HG02884 (cell line): Measurements from ENCODE around the gene TMEM174.

Experiments
- ATAC-seq: cut with Tn5 transposase; IDR thresholded peaks from one replicate; pipeline ENCODE4 v1.9.1; 2021; ENCODE audit warnings: mild to moderate bottlenecking, moderate library complexity; ENCODE audit not compliant: unreplicated experiment

The TMEM174 gene, protein sequence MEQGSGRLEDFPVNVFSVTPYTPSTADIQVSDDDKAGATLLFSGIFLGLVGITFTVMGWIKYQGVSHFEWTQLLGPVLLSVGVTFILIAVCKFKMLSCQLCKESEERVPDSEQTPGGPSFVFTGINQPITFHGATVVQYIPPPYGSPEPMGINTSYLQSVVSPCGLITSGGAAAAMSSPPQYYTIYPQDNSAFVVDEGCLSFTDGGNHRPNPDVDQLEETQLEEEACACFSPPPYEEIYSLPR

DNA sequence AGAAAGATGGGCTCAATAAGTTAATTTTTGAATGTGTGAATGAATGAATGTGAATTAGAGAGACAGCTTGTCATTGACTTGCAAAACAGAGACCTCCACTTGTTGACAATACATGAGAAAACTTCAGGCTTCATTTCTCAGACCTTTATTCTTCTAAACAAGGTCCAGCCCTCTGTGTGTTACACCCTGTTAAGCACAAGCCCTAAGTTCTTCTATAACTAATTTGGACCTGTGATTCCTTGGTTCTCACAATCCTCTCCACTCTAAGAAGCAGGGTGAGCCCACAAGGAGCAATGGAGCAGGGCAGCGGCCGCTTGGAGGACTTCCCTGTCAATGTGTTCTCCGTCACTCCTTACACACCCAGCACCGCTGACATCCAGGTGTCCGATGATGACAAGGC lies at the start of gene TMEM174:
TMEM174 (plus strand) TSS at position 243 of the 400 bp plus-strand sequence; CDS start at position 294, 51 bp downstream.
- no peak for ATAC-seq

DNA sequence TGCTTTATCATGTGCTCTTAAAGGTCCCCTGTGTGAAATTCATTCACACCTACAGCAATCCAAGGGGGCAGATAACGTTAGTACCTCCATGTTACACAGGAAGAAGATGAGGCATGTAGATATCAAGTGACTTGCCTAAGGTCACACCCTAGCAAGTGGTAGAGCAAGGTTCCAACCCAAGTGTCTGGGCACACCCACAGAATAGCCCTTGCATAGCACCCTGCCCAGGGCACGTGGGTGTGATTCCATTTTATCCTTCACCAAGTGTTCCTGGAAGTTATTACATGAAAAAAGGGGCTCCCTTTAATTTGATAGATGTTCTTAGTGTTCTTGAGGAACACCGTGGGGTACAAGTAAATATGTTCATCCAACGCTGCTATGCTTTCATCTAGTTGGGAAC lies 47.7 kb upstream of the TMEM174 start:
- no peak for ATAC-seq

DNA sequence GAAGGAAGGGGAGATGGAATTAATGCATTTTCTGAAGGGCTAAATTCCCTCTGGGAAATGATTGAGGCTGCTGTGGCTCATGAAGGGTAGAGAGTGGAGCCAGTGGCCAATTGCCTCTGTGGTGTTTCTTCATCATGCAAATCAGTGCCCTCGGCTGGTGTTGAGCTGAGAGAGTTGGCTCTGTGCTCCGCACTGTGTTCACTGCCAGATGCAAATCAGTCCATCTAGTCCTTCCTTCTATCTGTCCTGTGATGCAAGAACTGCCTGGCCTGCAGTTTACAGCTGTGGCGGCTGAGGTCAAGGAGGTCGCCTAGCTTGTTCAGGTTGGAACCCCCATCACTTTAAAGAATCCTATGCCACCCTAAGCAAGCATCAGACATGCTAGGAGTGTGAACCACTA lies 46.6 kb upstream of the TMEM174 start:
- no peak for ATAC-seq

DNA sequence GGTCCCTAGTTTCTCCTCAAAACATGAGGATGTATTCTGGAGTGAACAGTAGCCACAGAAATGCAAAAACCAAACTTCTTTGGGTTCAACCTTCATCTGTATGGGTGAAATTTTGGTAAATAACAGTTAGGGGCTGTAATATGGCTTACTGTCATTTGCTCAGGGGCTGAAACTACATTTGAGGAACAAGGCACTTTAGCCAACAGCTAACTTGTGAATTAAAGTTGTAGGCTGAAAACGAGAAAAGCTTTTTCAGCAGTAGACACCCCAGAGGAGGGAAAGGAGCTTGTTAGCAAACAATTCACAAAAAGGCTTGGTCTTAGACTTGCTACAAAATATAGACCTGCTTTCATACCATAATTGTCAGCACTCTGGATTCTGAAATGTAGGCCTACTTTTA lies 46.0 kb upstream of the TMEM174 start:
- ATAC-seq, result no peak

DNA sequence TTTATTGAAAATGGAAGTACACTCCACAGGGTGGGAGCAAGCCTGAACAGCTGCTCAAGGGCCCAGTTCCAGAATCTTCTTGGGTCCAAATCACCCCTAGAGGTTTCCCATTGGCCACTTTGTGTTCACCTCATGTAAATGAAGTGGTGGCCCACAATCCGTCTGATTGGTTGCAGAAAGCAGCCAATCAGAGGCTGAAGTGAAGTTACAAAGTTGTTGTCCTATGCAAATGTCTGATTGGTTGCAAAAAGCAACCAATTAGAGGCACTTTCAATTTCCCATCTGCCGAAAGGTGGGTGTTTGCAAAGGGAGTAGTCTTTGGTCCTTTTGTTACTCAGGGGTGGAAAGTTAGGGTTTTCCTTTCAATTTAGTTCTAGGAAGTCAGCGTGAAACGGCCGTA lies 43.9 kb upstream of the TMEM174 start:
- ATAC-seq, result no peak

DNA sequence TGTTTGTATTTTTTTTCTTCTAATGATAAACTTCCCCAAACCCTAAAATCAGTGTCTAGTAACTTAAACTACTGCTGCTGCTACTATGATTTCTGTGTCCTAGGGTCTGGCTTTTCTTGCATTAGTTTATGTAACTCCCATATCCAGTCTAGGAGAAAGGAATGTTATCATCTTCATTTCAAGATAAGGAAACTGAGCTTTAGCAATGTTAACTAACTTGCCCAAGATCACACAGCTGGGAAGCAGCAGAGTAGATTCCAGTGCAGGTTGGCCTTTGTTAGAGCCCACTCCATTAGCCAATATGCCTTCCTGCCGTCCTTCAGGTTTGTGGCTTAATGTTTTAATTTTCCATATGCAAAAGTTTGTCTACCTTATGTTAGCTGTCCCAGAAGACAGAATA lies 42.2 kb upstream of the TMEM174 start:
- ATAC-seq, result no peak

DNA sequence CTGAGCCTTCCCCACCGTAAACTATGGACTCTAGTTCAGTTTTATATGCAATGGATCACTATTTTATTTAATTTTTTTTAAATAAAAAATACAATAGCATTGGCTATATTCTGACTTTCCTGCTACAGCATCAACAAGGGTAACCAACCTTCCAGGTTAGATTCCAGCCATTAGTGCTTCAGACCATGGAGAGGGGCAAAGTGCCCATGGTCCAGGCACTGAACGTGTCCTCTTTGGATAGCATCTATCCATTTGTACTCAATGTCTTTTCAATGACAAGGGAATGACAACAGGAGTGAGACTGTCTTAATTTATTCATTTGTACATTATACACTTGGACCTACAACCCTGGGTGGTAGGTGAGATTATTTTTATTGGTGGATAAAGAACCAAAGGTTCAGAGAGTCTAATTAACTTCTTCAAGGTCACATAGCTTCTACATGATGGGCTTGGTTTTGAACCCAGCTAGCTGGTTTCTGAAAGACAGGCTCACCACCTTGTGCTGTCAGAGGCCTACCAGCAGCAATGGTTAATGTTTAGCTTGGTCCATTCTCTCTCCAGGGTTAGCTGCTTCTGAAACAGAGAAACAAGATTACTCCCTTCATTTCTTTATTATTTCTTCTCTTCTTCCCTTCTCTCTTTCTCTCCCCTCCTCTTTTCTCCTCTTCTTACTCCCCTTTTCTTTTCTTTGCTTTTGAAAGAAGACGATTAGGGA lies 41.1 kb upstream of the TMEM174 start:
- no peak for ATAC-seq

DNA sequence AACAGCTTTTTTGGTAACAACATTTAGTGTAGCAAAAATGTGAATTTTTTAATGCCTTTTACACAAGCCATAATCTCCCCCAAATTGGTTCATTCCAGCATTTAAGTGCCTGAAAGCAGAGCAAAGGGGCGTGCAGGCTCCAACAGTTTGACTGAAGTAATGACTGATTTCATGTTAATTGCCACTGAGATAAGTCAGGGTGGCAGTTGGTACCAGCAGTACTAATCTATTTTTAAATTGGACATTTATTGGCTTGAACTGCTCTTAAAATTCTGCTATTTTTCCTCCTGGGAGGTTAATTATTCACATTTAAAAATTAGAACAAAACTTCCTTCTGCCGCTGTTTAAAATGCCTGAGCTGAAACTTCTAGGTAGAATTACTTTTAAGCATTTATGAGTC lies 40.2 kb upstream of the TMEM174 start:
- no peak for ATAC-seq

DNA sequence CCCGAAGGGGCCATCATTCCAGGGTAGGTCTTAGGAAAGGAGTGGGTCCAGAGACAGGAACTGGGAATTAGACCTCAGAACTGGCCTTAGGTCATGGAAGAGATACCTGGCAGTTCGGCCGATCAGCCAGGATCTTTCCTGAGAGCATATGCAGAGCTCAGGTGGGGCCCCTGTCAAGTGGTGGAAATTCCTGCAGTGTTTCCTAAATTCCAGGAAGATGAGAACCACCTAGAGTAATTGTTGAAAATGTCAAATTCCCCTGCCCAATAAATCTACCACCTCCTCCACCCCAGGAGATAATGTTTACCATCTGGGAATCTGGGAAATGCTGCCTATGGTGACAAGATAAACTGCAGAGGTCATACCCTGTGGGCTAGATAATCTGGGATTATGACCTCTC lies 38.0 kb upstream of the TMEM174 start:
- no peak for ATAC-seq

DNA sequence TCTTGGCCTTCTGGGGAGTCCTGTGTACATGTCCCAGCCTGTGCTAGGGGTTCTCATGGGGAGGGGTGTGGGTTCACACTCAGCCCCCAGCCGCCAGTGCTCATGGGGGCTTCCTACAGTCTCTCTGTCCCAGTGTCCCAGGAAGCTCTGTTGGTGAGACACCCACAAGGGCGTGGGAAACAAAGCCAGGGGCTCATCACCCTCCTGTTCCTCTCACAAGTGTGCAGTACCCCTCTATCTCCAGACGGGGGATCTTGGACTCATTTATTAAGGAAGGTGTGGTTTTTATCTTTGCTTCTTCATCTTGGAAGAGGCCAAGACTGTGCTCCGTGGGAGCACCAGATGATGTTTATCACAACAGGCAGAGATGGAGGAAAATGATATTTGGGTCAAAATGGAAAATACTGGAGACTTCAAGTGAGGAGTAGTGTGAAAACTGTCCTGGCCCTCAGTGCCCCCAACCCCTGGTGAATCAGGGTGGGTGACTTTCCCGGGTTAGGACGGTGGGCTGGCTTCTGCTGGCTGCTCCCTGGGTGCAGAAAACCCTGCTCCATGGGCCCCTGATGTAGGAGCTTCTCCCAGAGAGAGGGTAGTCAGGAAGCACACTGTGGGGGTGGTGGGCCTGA lies 37.5 kb upstream of the TMEM174 start:
- ATAC-seq, result no peak

DNA sequence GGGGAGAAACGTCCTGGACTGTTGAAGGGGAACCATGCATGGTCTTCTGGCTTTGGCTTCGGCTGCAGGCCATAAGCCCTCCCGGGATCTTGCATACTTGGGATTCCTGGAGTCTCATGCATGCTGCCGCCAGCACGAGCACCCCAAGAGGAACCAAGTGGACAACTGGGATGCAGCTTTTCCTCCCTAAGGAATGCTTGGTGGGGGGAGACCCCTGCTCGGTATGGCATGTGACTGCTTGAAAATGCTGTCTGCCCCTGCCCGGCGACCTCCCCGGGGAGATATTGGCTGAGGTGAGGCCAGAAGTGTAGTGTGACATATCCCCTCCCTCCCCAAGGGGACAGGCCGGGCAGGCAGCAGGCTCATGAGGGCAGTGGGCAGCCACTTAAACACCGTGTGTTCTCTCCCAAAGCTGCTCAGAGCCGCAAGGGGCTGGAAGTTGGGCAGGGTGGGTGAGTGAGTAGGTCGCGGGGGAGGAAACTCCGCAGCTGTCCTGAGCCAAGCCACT lies 36.9 kb upstream of the TMEM174 start:
- ATAC-seq, result no peak

DNA sequence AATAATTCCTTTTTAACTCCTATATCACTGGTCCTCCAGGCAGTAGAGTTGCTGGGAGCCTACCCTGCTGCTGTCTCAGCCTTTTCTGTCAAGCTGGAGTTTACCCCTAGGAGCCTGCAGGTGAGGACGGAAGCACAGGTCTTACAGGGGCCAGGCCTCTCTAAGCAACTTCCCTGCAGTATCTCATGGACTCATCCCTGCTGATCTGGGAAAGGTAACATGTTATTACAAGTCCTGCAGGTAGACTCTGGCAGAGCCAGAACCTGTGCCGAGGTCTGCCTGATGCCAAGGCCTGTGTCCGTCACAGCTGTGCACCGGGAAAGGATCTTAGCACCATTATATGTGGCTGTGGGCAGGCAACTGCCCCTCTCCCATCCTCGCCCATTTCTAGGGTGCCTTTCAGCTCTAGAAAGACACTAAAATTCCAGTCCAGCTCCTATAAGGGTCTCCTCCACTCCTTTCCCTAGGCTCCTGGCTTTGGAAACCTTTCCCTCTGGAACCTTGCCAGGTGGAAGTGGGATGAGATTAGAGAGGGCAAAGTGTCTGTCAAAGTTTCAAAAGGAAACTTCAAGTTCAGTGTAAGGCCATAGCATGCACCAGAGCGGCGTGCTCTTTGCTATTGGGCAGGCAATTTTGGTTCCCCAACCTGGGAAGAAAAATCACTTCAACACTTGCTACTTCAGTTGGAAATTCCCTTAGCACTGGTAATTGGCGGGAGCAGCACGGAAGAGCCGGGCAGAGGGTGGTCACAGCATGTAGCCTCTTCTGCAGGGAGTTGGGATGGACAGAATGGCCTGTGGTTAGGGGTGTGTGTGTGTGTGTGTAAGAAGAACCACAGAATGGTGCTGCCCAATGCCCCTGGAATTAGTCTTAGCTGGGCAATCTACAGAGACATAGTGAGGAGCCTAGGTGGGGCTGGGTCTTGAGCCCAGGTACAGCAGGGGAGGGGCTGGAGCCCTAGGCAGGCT lies 35.1 kb upstream of the TMEM174 start:
- no peak for ATAC-seq

DNA sequence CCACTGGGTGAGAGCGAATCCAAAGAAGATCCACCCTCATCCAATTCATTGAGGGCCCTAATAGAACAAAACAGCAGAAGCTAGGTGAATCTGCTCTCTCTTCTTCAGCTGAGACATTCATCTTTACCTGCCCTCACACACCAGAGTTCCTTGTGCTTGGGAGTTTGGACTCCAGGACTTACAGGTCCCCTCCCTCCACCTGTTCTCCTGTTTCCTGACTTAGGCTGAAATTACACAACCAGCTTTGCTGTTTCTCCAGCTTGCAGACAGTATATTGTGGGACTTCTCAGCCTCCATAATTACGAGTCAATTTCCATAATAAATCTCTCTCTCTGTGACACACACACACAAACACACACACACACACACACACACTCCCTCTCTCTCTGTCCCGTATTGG lies 33.5 kb upstream of the TMEM174 start:
- no peak for ATAC-seq

DNA sequence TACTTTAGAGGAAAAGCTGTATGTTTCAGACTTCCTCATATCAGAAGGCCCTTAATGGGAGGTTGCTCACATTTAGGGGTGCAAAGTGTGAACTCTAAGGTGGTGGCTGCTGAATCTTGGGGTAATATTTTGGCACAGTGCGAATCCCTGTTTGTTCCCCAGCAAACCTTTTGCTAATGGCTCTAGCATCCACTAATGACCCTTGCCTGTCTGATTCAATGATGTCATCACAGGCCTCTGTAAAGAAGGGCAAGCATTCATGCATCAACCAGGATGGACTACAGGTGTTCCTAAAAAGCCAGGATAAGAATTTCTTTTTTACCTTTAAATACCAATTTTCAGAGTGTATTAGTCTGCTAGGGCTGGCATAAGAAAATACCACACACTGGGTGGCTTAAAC lies 32.2 kb upstream of the TMEM174 start:
- no peak for ATAC-seq

DNA sequence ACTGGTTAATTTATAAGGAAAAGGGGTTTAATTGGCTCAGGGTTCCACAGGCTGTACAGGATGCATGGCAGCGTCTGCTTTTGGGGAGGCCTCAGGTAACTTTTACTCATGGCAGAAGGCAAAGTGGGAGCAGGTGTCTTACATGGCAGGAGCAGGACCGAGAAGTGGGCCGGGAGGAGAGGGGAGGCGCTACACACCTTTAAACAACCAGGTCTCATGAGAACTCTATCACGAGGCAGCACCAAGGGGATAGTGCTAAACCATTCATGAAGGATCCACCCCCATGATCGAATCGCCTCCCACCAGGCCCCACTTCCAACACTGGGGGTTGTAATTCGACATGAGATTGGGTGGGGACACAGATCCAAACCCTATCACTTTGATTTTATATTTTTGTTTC lies 31.0 kb upstream of the TMEM174 start:
- ATAC-seq, result no peak

DNA sequence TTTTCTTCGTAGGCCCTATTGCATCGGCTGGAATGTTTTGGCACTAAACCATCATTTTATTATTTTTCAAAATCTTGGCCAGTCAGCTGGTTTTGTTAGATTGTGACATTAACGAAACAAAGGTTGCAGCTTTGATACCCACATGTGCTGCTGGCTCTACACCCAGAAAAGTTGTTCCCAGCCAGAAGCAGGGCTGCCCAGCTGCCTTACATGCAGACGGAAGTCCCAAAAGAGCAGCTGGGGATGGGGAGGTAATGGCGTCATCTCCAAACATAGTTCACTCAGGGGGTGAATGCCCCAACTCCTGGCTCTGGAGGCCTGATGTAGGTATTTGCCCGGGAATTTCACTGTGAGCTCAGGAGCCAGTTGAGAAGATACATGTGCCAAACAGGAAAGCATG lies 29.3 kb upstream of the TMEM174 start:
- no peak for ATAC-seq

DNA sequence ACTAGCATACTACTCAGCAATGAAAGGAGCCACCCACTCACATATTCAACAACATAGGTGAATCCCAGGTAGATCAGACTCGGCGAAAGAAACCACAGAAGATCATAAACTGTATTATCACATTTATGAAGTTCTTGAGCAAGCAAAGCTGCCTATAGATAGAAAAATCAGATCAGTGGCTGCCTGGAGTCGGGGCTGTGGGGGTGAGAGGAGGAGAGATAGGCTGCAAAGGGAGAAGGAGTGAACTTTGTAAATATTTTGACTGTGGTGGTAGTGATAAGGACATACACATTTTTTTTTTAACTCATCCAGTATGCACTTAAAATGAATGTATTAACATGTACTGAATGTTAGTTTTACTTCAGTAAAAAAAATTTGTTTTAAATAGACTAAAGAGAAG lies 23.5 kb upstream of the TMEM174 start:
- ATAC-seq, result no peak

DNA sequence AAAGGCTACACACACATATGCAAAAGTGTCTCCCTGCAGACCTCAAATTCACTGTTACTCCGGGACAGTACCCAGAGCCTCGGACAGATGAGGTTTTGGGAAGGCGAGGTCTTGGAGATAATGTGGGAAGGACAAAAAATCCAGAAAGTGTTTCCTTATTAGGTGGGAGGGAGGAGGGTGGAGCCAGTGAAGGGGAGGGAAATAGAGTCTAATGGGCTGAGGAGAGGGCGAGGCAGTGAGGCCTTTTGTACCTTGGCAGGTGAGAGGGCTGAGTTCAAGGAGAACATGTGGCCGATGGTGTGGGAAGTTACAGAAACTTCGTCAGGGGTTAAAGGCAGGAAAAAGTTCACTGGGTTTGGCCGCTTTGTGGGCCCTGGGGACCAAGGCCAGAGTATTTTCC lies 22.1 kb upstream of the TMEM174 start:
- ATAC-seq, result no peak

DNA sequence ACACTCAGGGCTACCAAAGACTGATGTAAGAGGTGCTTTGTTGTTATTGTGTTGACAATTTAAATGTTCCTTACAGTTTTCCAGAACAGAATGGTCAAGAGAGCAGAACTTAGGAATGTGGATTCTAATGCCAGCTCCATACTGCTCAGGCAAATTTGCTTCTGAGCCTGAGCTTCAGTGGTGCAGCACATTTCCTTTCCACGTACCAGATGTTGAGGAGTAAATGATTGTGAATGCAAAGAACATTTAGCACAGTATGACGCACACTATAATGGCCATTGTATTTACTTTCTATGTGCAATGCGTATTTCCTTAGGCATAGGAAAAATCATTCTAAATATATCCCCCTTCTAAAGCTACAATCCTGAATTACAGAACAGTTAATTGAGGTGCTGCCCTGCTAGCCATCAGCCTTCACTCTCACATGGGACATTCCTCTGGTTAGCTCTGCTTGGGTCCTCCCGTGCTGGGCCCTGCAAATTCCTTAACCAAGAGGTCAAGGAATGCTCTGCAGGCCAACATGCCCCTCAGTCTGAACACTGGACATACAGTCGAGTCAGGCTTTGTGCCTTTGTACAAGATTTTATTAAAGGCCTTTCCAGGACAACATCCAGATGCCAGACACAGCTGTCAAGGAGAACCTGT lies 21.1 kb upstream of the TMEM174 start:
- ATAC-seq, result no peak
